Trophoblast cell (in vitro differentiated cells and primary cell): ENCODE data around the gene TCFL5.

Experiments used
- DNase-seq, 2 donors: peaks; one replicate each; pipeline ENCODE4 v3.0.0-alpha.2; 2016
- H2AFZ ChIP-seq: 2 replicates; pipeline ENCODE4 v1.6.1; 2013; ENCODE audit warnings: low read length, moderate library complexity, mild to moderate bottlenecking; ENCODE audit not compliant: insufficient read depth, poor library complexity
- H2AK5ac ChIP-seq: 2 replicates; pipeline ENCODE4 v1.6.1; 2013; ENCODE audit warnings: mild to moderate bottlenecking, low read length
- H2BK120ac ChIP-seq: 2 replicates; pipeline ENCODE4 v1.6.1; 2013; ENCODE audit warnings: low read length, mild to moderate bottlenecking, moderate library complexity; ENCODE audit not compliant: insufficient read depth, poor library complexity
- H2BK12ac ChIP-seq: 2 replicates; pipeline ENCODE4 v1.6.1; 2013; ENCODE audit warnings: mild to moderate bottlenecking, low read length, moderate library complexity
- H2BK5ac ChIP-seq: 2 replicates; pipeline ENCODE4 v1.6.1; 2013; ENCODE audit warnings: low read length, low read depth, moderate library complexity, mild to moderate bottlenecking; ENCODE audit not compliant: poor library complexity
- H3K14ac ChIP-seq: 2 replicates; pipeline ENCODE4 v1.6.1; 2013; ENCODE audit warnings: mild to moderate bottlenecking, low read length
- H3K18ac ChIP-seq: 2 replicates; pipeline ENCODE4 v1.6.1; 2013; ENCODE audit warnings: mild to moderate bottlenecking, low read length
- H3K23ac ChIP-seq: 2 replicates; pipeline ENCODE4 v1.6.1; 2013; ENCODE audit warnings: low read length
- H3K27ac ChIP-seq: 2 replicates; pipeline ENCODE4 v1.5.1; 2013; ENCODE audit warnings: low read depth, mild to moderate bottlenecking, inconsistent platforms, low read length, moderate library complexity
- H3K27me3 ChIP-seq: 2 replicates; pipeline ENCODE4 v1.6.1; 2013; ENCODE audit warnings: inconsistent platforms, mild to moderate bottlenecking, low read length, moderate library complexity; ENCODE audit not compliant: insufficient read depth
- H3K36me3 ChIP-seq, 2 experiments: 1 replicate in 1 of 2; 2 replicates in 1 of 2; pipeline ENCODE4 v1.6.1; 2013; ENCODE audit warnings: low read length in 2 of 2, mild to moderate bottlenecking in 2 of 2, moderate library complexity in 1 of 2; ENCODE audit not compliant: insufficient read depth in 2 of 2, control insufficient read depth in 1 of 2
- H3K4ac ChIP-seq: 2 replicates; pipeline ENCODE4 v1.6.1; 2013; ENCODE audit warnings: low read depth, mild to moderate bottlenecking, low read length, moderate library complexity
- H3K4me1 ChIP-seq, 2 experiments: 1 replicate in 1 of 2; 2 replicates in 1 of 2; pipeline ENCODE4 v1.6.1; 2013; ENCODE audit warnings: low read length in 2 of 2, mild to moderate bottlenecking in 2 of 2, moderate library complexity in 1 of 2; ENCODE audit not compliant: insufficient read depth in 2 of 2, control insufficient read depth in 1 of 2
- H3K4me2 ChIP-seq: 2 replicates; pipeline ENCODE4 v1.6.1; 2013; ENCODE audit warnings: inconsistent platforms, mild to moderate bottlenecking, low read length, moderate library complexity
- H3K4me3 ChIP-seq: 2 replicates; pipeline ENCODE4 v1.5.1; 2013; ENCODE audit warnings: mild to moderate bottlenecking, low read depth, low read length, inconsistent platforms
- H3K79me1 ChIP-seq: one replicate; pipeline ENCODE4 v1.6.1; 2013; ENCODE audit warnings: low read length
- H3K79me2 ChIP-seq: 2 replicates; pipeline ENCODE4 v1.6.1; 2013; ENCODE audit warnings: low read length, mild to moderate bottlenecking; ENCODE audit not compliant: control insufficient read depth, insufficient read depth, poor library complexity
- H3K9ac ChIP-seq: 2 replicates; pipeline ENCODE4 v1.6.1; 2013; ENCODE audit warnings: mild to moderate bottlenecking, low read length
- H3K9me3 ChIP-seq: 2 replicates; pipeline ENCODE4 v1.6.1; 2013; ENCODE audit warnings: low read depth, mild to moderate bottlenecking, control low read depth, inconsistent platforms, low read length; ENCODE audit not compliant: insufficient read depth
- H4K12ac ChIP-seq: 2 replicates; pipeline ENCODE4 v1.6.1; 2013; ENCODE audit warnings: low read depth, mild to moderate bottlenecking, low read length, moderate library complexity
- H4K8ac ChIP-seq: 2 replicates; pipeline ENCODE4 v1.6.1; 2013; ENCODE audit warnings: low read depth, mild to moderate bottlenecking, low read length, moderate library complexity
- H4K91ac ChIP-seq: one replicate; pipeline ENCODE4 v1.6.1; 2013; ENCODE audit warnings: low read depth, mild to moderate bottlenecking, low read length, moderate library complexity
- WGBS: extraction: QIAGEN DNeasy Blood & Tissue Kit; methylation state at CpG from one replicate; pipeline ENCODE4 v1.1.7; 2013; ENCODE audit warnings: missing lambda C conversion rate; ENCODE audit not compliant: insufficient read length, insufficient coverage; ENCODE audit errors: extremely low coverage; 5-methylcytosine and 5-hydroxymethylcytosine counted together

TCFL5 gene

DNA sequence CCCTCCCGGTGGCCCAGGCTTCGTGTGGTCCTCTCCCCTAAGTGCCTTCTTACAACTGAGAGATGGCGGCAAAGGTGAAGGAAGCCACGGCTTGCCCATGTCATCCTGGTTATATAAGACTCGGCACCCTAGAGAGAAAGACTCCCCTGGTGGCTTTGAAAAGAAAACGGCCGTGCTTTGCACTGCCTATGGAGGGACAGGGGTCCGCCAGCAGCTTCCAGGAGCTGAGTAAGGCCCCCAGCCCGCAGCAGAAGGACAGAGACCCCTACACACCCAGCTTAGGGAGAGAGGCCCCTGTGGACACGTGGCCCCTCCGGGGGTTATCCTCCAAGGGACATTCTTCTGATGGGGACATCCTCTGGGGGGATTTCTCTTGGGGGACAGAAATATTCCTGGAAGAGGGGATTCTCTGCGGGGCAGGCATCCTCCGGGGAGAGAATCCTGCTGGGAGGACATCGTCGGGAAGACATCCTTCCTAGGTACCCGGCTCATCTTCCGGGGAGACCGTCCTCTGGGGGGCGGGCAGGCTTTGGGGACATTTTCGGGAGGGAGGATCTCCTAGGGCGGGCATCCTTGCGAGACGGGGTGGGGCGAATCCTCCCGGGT lies 57.5 kb downstream of the TCFL5 start:
- H3K4me1 ChIP-seq = peaks cover 6 to 11% of the 10 kb centered on the region in 2 experiments
- no peak overlapping the region for H3K18ac ChIP-seq
- H4K8ac ChIP-seq = peak overlapping the region; percentile 75
- no peak overlapping the region for H4K91ac ChIP-seq
- peaks cover 27 to 36% of the 10 kb centered on the region in 2 experiments for H3K36me3 ChIP-seq
- H2AK5ac ChIP-seq = no peak overlapping the region
- H3K79me2 ChIP-seq = peaks cover 6% of the 10 kb centered on the region
- peak overlapping the region; percentile 35 for H3K4me3 ChIP-seq
- no peak overlapping the region for H3K4ac ChIP-seq
- H2BK5ac ChIP-seq = no peak overlapping the region
- DNase-seq = no peak
- no peak overlapping the region for H3K23ac ChIP-seq
- no peak overlapping the region for H3K14ac ChIP-seq
- no peak overlapping the region for H2AFZ ChIP-seq
- H4K12ac ChIP-seq = peak overlapping the region; percentile 49
- no CpG with 5 or more reads among the region's 25 CpGs for WGBS
- H3K9me3 ChIP-seq = peaks cover 2% of the 10 kb centered on the region
- peak overlapping the region; percentile 60 for H3K4me2 ChIP-seq
- H3K27ac ChIP-seq = no peak overlapping the region
- H2BK12ac ChIP-seq = no peak overlapping the region
- no peak overlapping the region for H3K9ac ChIP-seq
- peaks cover 6% of the 10 kb centered on the region for H3K79me1 ChIP-seq
- H2BK120ac ChIP-seq = no peak overlapping the region
- H3K27me3 ChIP-seq = no peaks in the 10 kb centered on the region

DNA sequence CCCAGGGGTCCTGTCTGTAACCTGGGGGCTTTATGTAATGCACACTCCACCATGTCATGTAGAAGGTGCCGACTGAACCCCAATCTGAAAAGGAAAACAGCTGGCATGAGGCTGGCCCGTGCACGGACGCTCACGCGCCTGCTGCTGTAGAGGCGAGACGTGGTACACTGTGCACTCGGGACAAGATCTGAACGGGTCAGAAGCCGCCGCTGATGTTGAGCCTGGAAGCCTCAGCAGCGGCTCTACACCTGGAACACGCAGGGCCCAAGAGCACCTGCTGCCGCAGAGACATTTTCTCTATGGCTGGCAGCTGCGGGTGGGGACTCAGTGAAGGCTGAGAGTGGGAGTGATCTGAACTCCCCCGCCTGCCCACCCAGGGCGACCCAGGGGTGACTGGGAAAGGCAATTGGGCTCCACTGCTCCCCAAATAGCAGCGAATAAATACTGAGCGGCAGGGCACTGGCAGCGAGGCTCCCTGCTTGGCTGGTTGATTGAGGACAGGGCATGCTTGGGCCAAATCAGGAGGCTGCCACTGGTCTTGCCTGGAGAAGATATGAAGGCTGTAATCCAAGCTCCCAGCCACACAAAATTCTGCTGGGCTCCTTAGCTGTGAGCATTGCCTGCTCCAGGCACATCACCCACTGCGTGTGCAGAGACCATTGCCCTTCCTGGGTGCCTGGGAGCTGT lies 59.5 kb downstream of the TCFL5 start:
- no peak overlapping the region for H2BK120ac ChIP-seq
- no peak overlapping the region for H3K4me2 ChIP-seq
- H3K23ac ChIP-seq = no peak overlapping the region
- no peak overlapping the region for H3K14ac ChIP-seq
- no peaks in the 10 kb centered on the region for H3K27me3 ChIP-seq
- no peak overlapping the region for H2AK5ac ChIP-seq
- peaks cover 6% of the 10 kb centered on the region for H3K79me1 ChIP-seq
- peaks cover 2% of the 10 kb centered on the region for H3K9me3 ChIP-seq
- no peak overlapping the region for H4K91ac ChIP-seq
- no peak overlapping the region for H3K18ac ChIP-seq
- H3K4ac ChIP-seq = no peak overlapping the region
- no peak for DNase-seq
- no peak overlapping the region for H2BK12ac ChIP-seq
- WGBS = no CpG with 5 or more reads among the region's 22 CpGs
- H3K4me1 ChIP-seq = peaks cover 6 to 12% of the 10 kb centered on the region in 2 experiments
- H3K36me3 ChIP-seq = peaks cover 29 to 36% of the 10 kb centered on the region in 2 experiments
- no peak overlapping the region for H2BK5ac ChIP-seq
- H3K27ac ChIP-seq = no peak overlapping the region
- peaks cover 6% of the 10 kb centered on the region for H3K79me2 ChIP-seq
- no peak overlapping the region for H4K12ac ChIP-seq
- no peak overlapping the region for H3K4me3 ChIP-seq
- H4K8ac ChIP-seq = no peak overlapping the region
- H2AFZ ChIP-seq = no peak overlapping the region
- H3K9ac ChIP-seq = no peak overlapping the region

DNA sequence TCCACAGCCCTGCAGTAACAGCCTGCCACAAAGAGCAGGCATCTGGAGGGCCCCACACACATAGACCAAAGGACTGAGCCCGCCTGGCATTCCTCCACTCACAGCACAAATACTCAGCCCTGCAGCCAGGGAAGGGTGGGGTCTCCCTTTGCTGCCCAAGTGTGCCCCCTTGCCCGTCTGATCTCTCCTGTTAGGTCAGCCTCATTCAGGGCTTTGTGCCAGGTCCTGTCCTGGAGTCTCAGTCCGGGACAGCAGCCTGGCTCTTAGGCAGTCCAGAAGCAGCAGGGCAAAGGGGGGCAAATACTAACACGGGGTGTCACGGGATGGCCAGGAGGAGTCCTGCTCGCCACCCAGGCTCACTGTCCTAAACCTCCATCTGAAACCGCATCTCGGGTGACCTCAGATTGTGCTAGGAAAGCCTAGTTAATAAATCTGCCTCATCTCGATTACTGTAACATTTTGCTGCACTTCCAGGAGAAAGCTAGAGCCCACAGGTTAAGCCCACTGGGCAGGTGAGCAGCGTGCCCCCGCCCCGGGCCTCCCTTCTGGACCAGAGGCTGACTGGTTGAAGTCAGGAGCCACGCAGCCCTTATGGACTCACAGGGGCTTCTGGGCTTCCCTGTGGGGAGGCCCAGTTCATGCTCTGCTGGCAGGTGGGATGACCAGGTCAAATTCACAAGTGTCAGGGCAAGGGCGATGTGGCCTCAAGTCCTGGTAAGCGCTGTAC lies 60.2 kb downstream of the TCFL5 start:
- Histone ChIP-seq H2BK5ac (no peak overlapping the region), H3K36me3 (peaks cover 29 to 32% of the 10 kb centered on the region in 2 experiments)
- no CpG with 5 or more reads among the region's 15 CpGs for WGBS

DNA sequence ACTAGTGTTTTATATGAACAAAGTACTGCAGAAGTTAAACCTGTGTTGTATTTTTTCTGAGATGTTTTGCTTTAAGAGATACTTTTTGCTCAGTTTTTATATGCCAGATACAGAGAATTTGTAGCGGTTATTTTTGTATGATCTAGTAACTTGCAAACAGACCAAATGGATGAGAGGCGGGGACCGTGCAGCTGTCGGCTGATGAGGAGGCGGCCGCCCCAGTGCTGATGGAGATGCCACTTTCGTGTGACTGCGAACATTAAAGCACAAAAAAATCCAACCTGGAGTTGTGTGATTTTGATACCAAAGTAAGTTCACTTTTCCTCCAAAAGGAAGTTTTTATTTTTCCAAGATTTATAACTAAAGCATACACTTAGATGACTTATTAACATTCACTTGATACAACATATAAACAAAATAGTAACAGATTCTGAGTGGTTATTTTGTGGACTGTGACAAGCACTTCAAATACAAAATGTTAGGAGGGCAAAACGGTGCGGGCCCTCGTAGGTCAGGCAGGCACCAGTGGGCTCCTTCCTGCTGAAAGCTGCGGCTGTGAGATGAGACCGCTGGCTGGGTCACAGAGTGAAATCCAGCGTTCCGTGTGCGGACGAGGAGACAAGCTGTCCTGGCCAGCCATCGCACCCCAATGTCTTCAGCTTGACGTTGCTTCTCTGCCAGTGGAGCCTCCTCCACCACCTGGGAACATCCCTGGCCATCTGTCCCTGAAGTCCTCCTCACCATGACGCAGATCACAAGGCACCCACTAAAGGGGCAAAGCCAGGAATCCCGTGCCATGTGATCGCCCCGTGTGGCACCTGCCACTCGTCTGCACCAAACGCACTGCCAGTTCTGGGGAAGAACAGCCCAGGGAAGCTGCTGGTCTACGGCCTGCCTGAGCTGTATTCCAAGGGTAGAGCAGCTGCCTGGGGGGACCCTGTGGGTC lies 61.0 kb downstream of the TCFL5 start:
- peaks cover 11% of the 10 kb centered on the region for H3K79me1 ChIP-seq
- H4K8ac ChIP-seq = no peak overlapping the region
- no peaks in the 10 kb centered on the region for H3K27me3 ChIP-seq
- no peak overlapping the region for H3K18ac ChIP-seq
- H2AFZ ChIP-seq = no peak overlapping the region
- peaks cover 29 to 32% of the 10 kb centered on the region in 2 experiments for H3K36me3 ChIP-seq
- no peak overlapping the region for H3K4ac ChIP-seq
- no peak overlapping the region for H3K4me3 ChIP-seq
- H4K12ac ChIP-seq = no peak overlapping the region
- H2BK5ac ChIP-seq = no peak overlapping the region
- H3K23ac ChIP-seq = no peak overlapping the region
- peaks cover 2% of the 10 kb centered on the region for H3K9me3 ChIP-seq
- no peak overlapping the region for H2BK120ac ChIP-seq
- no peak overlapping the region for H3K27ac ChIP-seq
- no peak overlapping the region for H3K9ac ChIP-seq
- DNase-seq = no peak
- H3K79me2 ChIP-seq = peaks cover 8% of the 10 kb centered on the region
- H2BK12ac ChIP-seq = no peak overlapping the region
- H2AK5ac ChIP-seq = no peak overlapping the region
- H3K14ac ChIP-seq = no peak overlapping the region
- no peak overlapping the region for H4K91ac ChIP-seq
- H3K4me2 ChIP-seq = no peak overlapping the region
- WGBS = no CpG with 5 or more reads among the region's 26 CpGs
- peaks cover under 1 to 10% of the 10 kb centered on the region in 2 experiments for H3K4me1 ChIP-seq

More for the DNA sequence above, 60.2 kb downstream of the TCFL5 start:
- no peak overlapping the region for H3K4me3 ChIP-seq
- peaks cover 10% of the 10 kb centered on the region for H3K79me1 ChIP-seq
- H3K9ac ChIP-seq = no peak overlapping the region
- H3K14ac ChIP-seq = no peak overlapping the region
- H3K4me2 ChIP-seq = no peak overlapping the region
- H2BK12ac ChIP-seq = no peak overlapping the region
- no peak overlapping the region for H4K91ac ChIP-seq
- no peak for DNase-seq
- H3K18ac ChIP-seq = no peak overlapping the region
- no peak overlapping the region for H3K27ac ChIP-seq
- H2AK5ac ChIP-seq = no peak overlapping the region
- H3K4me1 ChIP-seq = peaks cover 6 to 16% of the 10 kb centered on the region in 2 experiments
- no peak overlapping the region for H2AFZ ChIP-seq
- H4K8ac ChIP-seq = no peak overlapping the region
- peaks cover 2% of the 10 kb centered on the region for H3K9me3 ChIP-seq
- no peaks in the 10 kb centered on the region for H3K27me3 ChIP-seq
- H3K79me2 ChIP-seq = peaks cover 8% of the 10 kb centered on the region
- H2BK120ac ChIP-seq = no peak overlapping the region
- H3K4ac ChIP-seq = no peak overlapping the region
- no peak overlapping the region for H3K23ac ChIP-seq
- no peak overlapping the region for H4K12ac ChIP-seq
